ENCODE measurements around the gene MYCBP2. TPM values are rescaled to one million over a fixed set of nuclear protein-coding genes. Genes with fewer than 3 reads are reported as not detected.
A peak's percentile ranks its signal among the peaks of the same experiment; 100 is the strongest.
"Not testable (repeated sequence)": the region's sequence is repeated elsewhere in the genome, so short reads cannot be mapped to it uniquely, and the experiment has no call there.

Gene MYCBP2
- total RNA-seq, 1 donor from 2014 or later = 74.3 TPM

- Mint-ChIP-seq H3K27me3 (ENCODE audit: low read depth) (no peaks in the 10 kb centered on the region), H3K27ac (no peak overlapping the region), H3K36me3 (ENCODE audit: low read depth) (peaks cover 51% of the 10 kb centered on the region), H3K4me1 (ENCODE audit: low read depth) (peaks cover 17% of the 10 kb centered on the region), H3K4me3 (ENCODE audit: low read depth) (no peak overlapping the region), H3K9me3 (no peaks in the 10 kb centered on the region)
- DNase-seq (ENCODE audit: low spot score) = no peak
- intact Hi-C loops (cut with micrococcal nuclease) = no loop called here
These were observed 104.7 kb downstream of the MYCBP2 start for GRCh38 chr13:77222000-77222690.

GRCh38 chr13:77219401-77219800, 107.5 kb downstream of the MYCBP2 start:
- peaks cover 14% of the 10 kb centered on the region for H3K4me1 Mint-ChIP-seq (ENCODE audit: low read depth)
- H3K27me3 Mint-ChIP-seq (ENCODE audit: low read depth) = no peaks in the 10 kb centered on the region
- DNase-seq (ENCODE audit: low spot score) = no peak
- H3K9me3 Mint-ChIP-seq = no peaks in the 10 kb centered on the region
- no peak overlapping the region for H3K27ac Mint-ChIP-seq
- intact Hi-C loops (cut with micrococcal nuclease) = no loop called here
- no peak overlapping the region for H3K4me3 Mint-ChIP-seq (ENCODE audit: low read depth)
- H3K36me3 Mint-ChIP-seq (ENCODE audit: low read depth) = peaks cover 59% of the 10 kb centered on the region

- intact Hi-C loops (cut with micrococcal nuclease) = no loop called here
- H3K4me1 Mint-ChIP-seq (ENCODE audit: low read depth) = peaks cover 14% of the 10 kb centered on the region
- no peak overlapping the region for H3K4me3 Mint-ChIP-seq (ENCODE audit: low read depth)
- H3K36me3 Mint-ChIP-seq (ENCODE audit: low read depth) = peaks cover 61% of the 10 kb centered on the region
- no peaks in the 10 kb centered on the region for H3K27me3 Mint-ChIP-seq (ENCODE audit: low read depth)
- DNase-seq (ENCODE audit: low spot score) = no peak
- H3K27ac Mint-ChIP-seq = no peak overlapping the region
- no peaks in the 10 kb centered on the region for H3K9me3 Mint-ChIP-seq
These were observed 108.6 kb downstream of the MYCBP2 start for GRCh38 chr13:77218274-77218673.

GRCh38 chr13:77215543-77215942, 111.4 kb downstream of the MYCBP2 start:
- intact Hi-C loops (cut with micrococcal nuclease) = no loop called here
- no peaks in the 10 kb centered on the region for H3K9me3 Mint-ChIP-seq
- no peak overlapping the region for H3K4me3 Mint-ChIP-seq (ENCODE audit: low read depth)
- no peak for DNase-seq (ENCODE audit: low spot score)
- H3K27me3 Mint-ChIP-seq (ENCODE audit: low read depth) = no peaks in the 10 kb centered on the region
- H3K27ac Mint-ChIP-seq = no peak overlapping the region
- peaks cover 8% of the 10 kb centered on the region for H3K4me1 Mint-ChIP-seq (ENCODE audit: low read depth)
- peaks cover 52% of the 10 kb centered on the region for H3K36me3 Mint-ChIP-seq (ENCODE audit: low read depth)

GRCh38 chr13:77213644-77214043, 113.2 kb downstream of the MYCBP2 start:
- Mint-ChIP-seq H3K9me3 (no peaks in the 10 kb centered on the region), H3K36me3 (ENCODE audit: low read depth) (peaks cover 65% of the 10 kb centered on the region), H3K27me3 (ENCODE audit: low read depth) (no peaks in the 10 kb centered on the region), H3K4me1 (ENCODE audit: low read depth) (peaks cover 14% of the 10 kb centered on the region), H3K27ac (no peak overlapping the region), H3K4me3 (ENCODE audit: low read depth) (no peak overlapping the region)
- DNase-seq (ENCODE audit: low spot score) = no peak
- intact Hi-C loops (cut with micrococcal nuclease) = no loop called here

GRCh38 chr13:77207943-77208342, 119.0 kb downstream of the MYCBP2 start:
- Mint-ChIP-seq H3K36me3 (ENCODE audit: low read depth) (peaks cover 57% of the 10 kb centered on the region), H3K9me3 (peaks cover 9% of the 10 kb centered on the region), H3K27me3 (ENCODE audit: low read depth) (no peaks in the 10 kb centered on the region), H3K27ac (peak overlapping the region; percentile 33), H3K4me1 (ENCODE audit: low read depth) (peaks cover 16% of the 10 kb centered on the region), H3K4me3 (ENCODE audit: low read depth) (no peak overlapping the region)
- intact Hi-C loops (cut with micrococcal nuclease) = no loop called here
- no peak for DNase-seq (ENCODE audit: low spot score)

GRCh38 chr13:77198995-77199394, 127.9 kb downstream of the MYCBP2 start:
- H3K9me3 Mint-ChIP-seq; DNase-seq (ENCODE audit: low spot score); H3K4me3 Mint-ChIP-seq (ENCODE audit: low read depth); H3K27me3 Mint-ChIP-seq (ENCODE audit: low read depth); intact Hi-C loops (cut with micrococcal nuclease); H3K27ac Mint-ChIP-seq; H3K4me1 Mint-ChIP-seq (ENCODE audit: low read depth): not testable (repeated sequence)
- peaks cover 50% of the 10 kb centered on the region for H3K36me3 Mint-ChIP-seq (ENCODE audit: low read depth)

GRCh38 chr13:77196052-77196618, 130.8 kb downstream of the MYCBP2 start:
- H3K9me3 Mint-ChIP-seq = no peaks in the 10 kb centered on the region
- H3K4me3 Mint-ChIP-seq (ENCODE audit: low read depth) = no peak overlapping the region
- no peaks in the 10 kb centered on the region for H3K27me3 Mint-ChIP-seq (ENCODE audit: low read depth)
- peaks cover 2% of the 10 kb centered on the region for H3K4me1 Mint-ChIP-seq (ENCODE audit: low read depth)
- H3K36me3 Mint-ChIP-seq (ENCODE audit: low read depth) = peaks cover 46% of the 10 kb centered on the region
- intact Hi-C loops (cut with micrococcal nuclease) = no loop called here
- H3K27ac Mint-ChIP-seq = no peak overlapping the region
- no peak for DNase-seq (ENCODE audit: low spot score)

GRCh38 chr13:77190349-77190958, 136.4 kb downstream of the MYCBP2 start:
- Mint-ChIP-seq H3K27ac (no peak overlapping the region), H3K27me3 (ENCODE audit: low read depth) (no peaks in the 10 kb centered on the region), H3K9me3 (no peaks in the 10 kb centered on the region), H3K36me3 (ENCODE audit: low read depth) (peaks cover 52% of the 10 kb centered on the region), H3K4me3 (ENCODE audit: low read depth) (no peak overlapping the region), H3K4me1 (ENCODE audit: low read depth) (peaks cover 6% of the 10 kb centered on the region)
- intact Hi-C loops (cut with micrococcal nuclease) = no loop called here
- no peak for DNase-seq (ENCODE audit: low spot score)

- intact Hi-C loops (cut with micrococcal nuclease) = loop anchor here (2.0 kb wide), 2 partner anchors 141 to 159 kb away; partner anchors contain the start of genes FBXL3 and MYCBP2
- Mint-ChIP-seq H3K9me3 (no peaks in the 10 kb centered on the region), H3K4me3 (ENCODE audit: low read depth) (no peak overlapping the region), H3K27me3 (ENCODE audit: low read depth) (no peaks in the 10 kb centered on the region), H3K27ac (no peak overlapping the region), H3K4me1 (ENCODE audit: low read depth) (peaks cover 20% of the 10 kb centered on the region), H3K36me3 (ENCODE audit: low read depth) (peaks cover 68% of the 10 kb centered on the region)
- DNase-seq (ENCODE audit: low spot score) = no peak
These were observed 141.2 kb downstream of the MYCBP2 start for GRCh38 chr13:77185721-77186120.

GRCh38 chr13:77184455-77184854, 142.4 kb downstream of the MYCBP2 start:
- H3K27me3 Mint-ChIP-seq (ENCODE audit: low read depth) = no peaks in the 10 kb centered on the region
- no peak for DNase-seq (ENCODE audit: low spot score)
- H3K4me1 Mint-ChIP-seq (ENCODE audit: low read depth) = peaks cover 17% of the 10 kb centered on the region
- no peaks in the 10 kb centered on the region for H3K9me3 Mint-ChIP-seq
- peak overlapping the region; percentile 43 for H3K27ac Mint-ChIP-seq
- H3K4me3 Mint-ChIP-seq (ENCODE audit: low read depth) = no peak overlapping the region
- H3K36me3 Mint-ChIP-seq (ENCODE audit: low read depth) = peaks cover 72% of the 10 kb centered on the region
- intact Hi-C loops (cut with micrococcal nuclease) = loop anchor here (2.0 to 5.0 kb wide), 3 partner anchors 142 to 293 kb away; partner anchors contain the start of genes FBXL3 and MYCBP2

GRCh38 chr13:77180011-77180410, 146.9 kb downstream of the MYCBP2 start:
- no peak overlapping the region for H3K4me3 Mint-ChIP-seq (ENCODE audit: low read depth)
- peaks cover 16% of the 10 kb centered on the region for H3K4me1 Mint-ChIP-seq (ENCODE audit: low read depth)
- no peaks in the 10 kb centered on the region for H3K27me3 Mint-ChIP-seq (ENCODE audit: low read depth)
- no peak overlapping the region for H3K27ac Mint-ChIP-seq
- no peak for DNase-seq (ENCODE audit: low spot score)
- intact Hi-C loops (cut with micrococcal nuclease) = loop anchor here (5.0 kb wide), 1 partner anchor 297 kb away; no protein-coding TSS in a partner anchor
- H3K36me3 Mint-ChIP-seq (ENCODE audit: low read depth) = peaks cover 77% of the 10 kb centered on the region
- H3K9me3 Mint-ChIP-seq = no peaks in the 10 kb centered on the region

GRCh38 chr13:77177646-77178045, 149.2 kb downstream of the MYCBP2 start:
- H3K36me3 Mint-ChIP-seq (ENCODE audit: low read depth) = peaks cover 63% of the 10 kb centered on the region
- DNase-seq (ENCODE audit: low spot score) = no peak
- no peak overlapping the region for H3K27ac Mint-ChIP-seq
- intact Hi-C loops (cut with micrococcal nuclease) = no loop called here
- H3K4me3 Mint-ChIP-seq (ENCODE audit: low read depth) = no peak overlapping the region
- H3K27me3 Mint-ChIP-seq (ENCODE audit: low read depth) = no peaks in the 10 kb centered on the region
- H3K9me3 Mint-ChIP-seq = no peaks in the 10 kb centered on the region
- H3K4me1 Mint-ChIP-seq (ENCODE audit: low read depth) = peaks cover 3% of the 10 kb centered on the region
